Neural cell (in vitro differentiated cells): ENCODE data around the gene ZNF160. TPM values are rescaled to one million over a fixed set of nuclear protein-coding genes. Genes with fewer than 3 reads are reported as not detected.

Experiments used
- H2AFZ ChIP-seq: fragments of 200-600, 300-800 bp; sonication (generic), shearing (Covaris generic); 2 replicates; pipeline ENCODE4 v1.6.0; 2014; ENCODE audit warnings: low read depth, mild to moderate bottlenecking, antibody characterized with exemption, low read length, moderate library complexity
- H3F3A ChIP-seq: fragments of 200-600 bp; shearing (Covaris generic); 2 replicates; pipeline ENCODE4 v1.6.1; 2016; ENCODE audit warnings: mild to moderate bottlenecking, moderate library complexity, mixed read lengths, antibody characterized with exemption, low read length; ENCODE audit not compliant: insufficient read depth, poor library complexity, severe bottlenecking
- H3K27ac ChIP-seq: fragments of 200-600, 300-800 bp; sonication (generic), shearing (Covaris generic); 2 replicates; pipeline ENCODE4 v1.5.1; 2014; ENCODE audit warnings: mild to moderate bottlenecking, low read length, moderate library complexity
- H3K27me3 ChIP-seq: fragments of 300-800, 200-600 bp; sonication (generic), shearing (Covaris generic); 2 replicates; pipeline ENCODE4 v1.6.0; 2014; ENCODE audit warnings: mild to moderate bottlenecking, low read depth, low read length, moderate library complexity; ENCODE audit not compliant: insufficient read depth
- H3K36me3 ChIP-seq: fragments of 300-800, 200-600 bp; sonication (generic), shearing (Covaris generic); 2 replicates; pipeline ENCODE4 v1.5.1; 2014; ENCODE audit warnings: mild to moderate bottlenecking, antibody characterized with exemption, low read length, moderate library complexity; ENCODE audit not compliant: insufficient read depth
- H3K4me2 ChIP-seq: fragments of 300-800, 200-600 bp; sonication (generic), shearing (Covaris generic); 2 replicates; pipeline ENCODE4 v1.6.0; 2014; ENCODE audit warnings: mild to moderate bottlenecking, low read length
- H3K4me3 ChIP-seq: fragments of 300-800, 200-600 bp; sonication (generic), shearing (Covaris generic); 2 replicates; pipeline ENCODE4 v1.5.1; 2014; ENCODE audit warnings: mild to moderate bottlenecking, low read length, moderate library complexity
- H3K79me2 ChIP-seq: fragments of 200-600 bp; shearing (Covaris generic); replicated peaks from 2 replicates; pipeline ENCODE4 v1.6.0; 2014; ENCODE audit warnings: mild to moderate bottlenecking, low read length, moderate library complexity; ENCODE audit not compliant: insufficient read depth
- H3K9ac ChIP-seq: fragments of 300-800, 200-600 bp; sonication (generic), shearing (Covaris generic); 2 replicates; pipeline ENCODE4 v1.6.1; 2016; ENCODE audit warnings: mild to moderate bottlenecking, low read length, mixed read lengths
- H3K9me2 ChIP-seq: fragments of 200-600 bp; shearing (Covaris generic); 2 replicates; pipeline ENCODE4 v1.6.1; 2016; ENCODE audit warnings: mild to moderate bottlenecking, low read length, mixed read lengths; ENCODE audit not compliant: insufficient read depth
- H3K9me3 ChIP-seq: fragments of 200-600, 300-800 bp; sonication (generic), shearing (Covaris generic); 2 replicates; pipeline ENCODE4 v1.6.1; 2016; ENCODE audit warnings: mild to moderate bottlenecking, mixed run types, low read length, moderate library complexity, mixed read lengths
- H4K20me1 ChIP-seq: fragments of 200-600 bp; shearing (Covaris generic); 2 replicates; pipeline ENCODE4 v1.6.1; 2016; ENCODE audit warnings: mild to moderate bottlenecking, mixed run types; ENCODE audit not compliant: insufficient read depth
- EP300 ChIP-seq: fragments of 450-650 bp; conservative IDR thresholded peaks from 2 replicates; pipeline ENCODE4 v1.6.1; 2014; ENCODE audit warnings: antibody characterized with exemption, mild to moderate bottlenecking, moderate library complexity; ENCODE audit not compliant: poor library complexity, severe bottlenecking
- EZH2 ChIP-seq: fragments of 200-600, 300-800 bp; shearing (Covaris generic), sonication (generic); IDR thresholded peaks from 2 replicates; pipeline ENCODE4 v1.6.1; 2014; ENCODE audit warnings: antibody characterized with exemption, low read length, borderline replicate concordance, mild to moderate bottlenecking; ENCODE audit not compliant: insufficient read depth, poor library complexity, severe bottlenecking
- MXI1 ChIP-seq: fragments of 450-650 bp; conservative IDR thresholded peaks from 2 replicates; pipeline ENCODE4 v1.6.1; 2014; ENCODE audit warnings: antibody characterized with exemption, mild to moderate bottlenecking; ENCODE audit not compliant: poor library complexity, severe bottlenecking
- POLR2AphosphoS5 ChIP-seq: IDR thresholded peaks from 2 replicates; pipeline ENCODE4 v1.6.1; 2012
- RAD21 ChIP-seq: fragments of 450-650 bp; conservative IDR thresholded peaks from 2 replicates; pipeline ENCODE4 v1.6.1; 2014; ENCODE audit warnings: antibody characterized with exemption, mild to moderate bottlenecking, moderate library complexity
- SMC3 ChIP-seq: fragments of 450-650 bp; conservative IDR thresholded peaks from 2 replicates; pipeline ENCODE4 v1.6.1; 2014; ENCODE audit warnings: antibody characterized with exemption, mild to moderate bottlenecking, moderate library complexity; ENCODE audit not compliant: poor library complexity
- TAF1 ChIP-seq: IDR thresholded peaks from 2 replicates; pipeline ENCODE4 v1.6.1; 2012; ENCODE audit warnings: low read depth
- polyA plus RNA-seq: library from polyadenylated mRNA; depleted of rRNA; stranded (reverse); fragments of >200 nt; gene quantifications from 2 replicates; pipeline ENCODE4 v1.2.3, GENCODE V29; 2014
- TF ChIP-seq, protein P1 (sequence below): IDR thresholded peaks from 2 replicates; pipeline ENCODE4 v1.6.1; 2012; ENCODE audit warnings: borderline replicate concordance
- TF ChIP-seq, protein P2 (sequence below): fragments of 450-650 bp; IDR thresholded peaks from 2 replicates; pipeline ENCODE4 v1.5.1; 2014; ENCODE audit warnings: antibody characterized with exemption, mild to moderate bottlenecking, moderate library complexity; ENCODE audit not compliant: poor library complexity, severe bottlenecking

Gene ZNF160
- polyA plus RNA-seq, 1 donor from 2014 or later, result 28.1 TPM

DNA sequence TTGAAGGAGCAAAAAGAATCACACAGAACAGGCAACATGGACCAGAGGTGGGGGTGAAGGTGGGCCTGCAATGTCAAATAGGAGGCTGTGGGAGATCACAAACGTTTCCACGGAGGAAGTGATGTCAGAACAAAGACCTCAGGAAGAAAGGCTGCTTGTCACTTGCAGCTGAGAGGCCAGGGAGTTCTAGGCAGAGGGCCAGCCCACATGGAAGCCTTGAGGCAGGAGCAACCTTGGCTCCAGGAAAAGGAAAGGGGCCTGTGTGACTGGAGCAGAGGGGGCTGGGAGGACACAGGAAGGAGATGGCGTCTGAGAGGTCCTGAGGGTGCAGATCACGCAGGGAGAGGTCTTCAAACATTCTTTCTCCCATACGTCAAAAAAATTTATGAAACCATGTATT lies 16.3 kb downstream of the ZNF160 start:
- Histone ChIP-seq H3K27me3 (no peaks in the 10 kb centered on the region), H4K20me1 (no peaks in the 10 kb centered on the region), H3K9me2 (no peaks in the 10 kb centered on the region), H2AFZ (no peak overlapping the region), H3K9me3 (no peaks in the 10 kb centered on the region), H3K9ac (no peak overlapping the region), H3K79me2 (no peaks in the 10 kb centered on the region), H3K4me3 (no peak overlapping the region), H3K36me3 (peaks cover 4% of the 10 kb centered on the region), H3F3A (no peaks in the 10 kb centered on the region), H3K27ac (no peak overlapping the region), H3K4me2 (no peak overlapping the region)
- no peak for TF ChIP-seq SMC3
- no peak for TF ChIP-seq RAD21
- TF ChIP-seq EP300, result no peak
- TF ChIP-seq, protein P1, sequence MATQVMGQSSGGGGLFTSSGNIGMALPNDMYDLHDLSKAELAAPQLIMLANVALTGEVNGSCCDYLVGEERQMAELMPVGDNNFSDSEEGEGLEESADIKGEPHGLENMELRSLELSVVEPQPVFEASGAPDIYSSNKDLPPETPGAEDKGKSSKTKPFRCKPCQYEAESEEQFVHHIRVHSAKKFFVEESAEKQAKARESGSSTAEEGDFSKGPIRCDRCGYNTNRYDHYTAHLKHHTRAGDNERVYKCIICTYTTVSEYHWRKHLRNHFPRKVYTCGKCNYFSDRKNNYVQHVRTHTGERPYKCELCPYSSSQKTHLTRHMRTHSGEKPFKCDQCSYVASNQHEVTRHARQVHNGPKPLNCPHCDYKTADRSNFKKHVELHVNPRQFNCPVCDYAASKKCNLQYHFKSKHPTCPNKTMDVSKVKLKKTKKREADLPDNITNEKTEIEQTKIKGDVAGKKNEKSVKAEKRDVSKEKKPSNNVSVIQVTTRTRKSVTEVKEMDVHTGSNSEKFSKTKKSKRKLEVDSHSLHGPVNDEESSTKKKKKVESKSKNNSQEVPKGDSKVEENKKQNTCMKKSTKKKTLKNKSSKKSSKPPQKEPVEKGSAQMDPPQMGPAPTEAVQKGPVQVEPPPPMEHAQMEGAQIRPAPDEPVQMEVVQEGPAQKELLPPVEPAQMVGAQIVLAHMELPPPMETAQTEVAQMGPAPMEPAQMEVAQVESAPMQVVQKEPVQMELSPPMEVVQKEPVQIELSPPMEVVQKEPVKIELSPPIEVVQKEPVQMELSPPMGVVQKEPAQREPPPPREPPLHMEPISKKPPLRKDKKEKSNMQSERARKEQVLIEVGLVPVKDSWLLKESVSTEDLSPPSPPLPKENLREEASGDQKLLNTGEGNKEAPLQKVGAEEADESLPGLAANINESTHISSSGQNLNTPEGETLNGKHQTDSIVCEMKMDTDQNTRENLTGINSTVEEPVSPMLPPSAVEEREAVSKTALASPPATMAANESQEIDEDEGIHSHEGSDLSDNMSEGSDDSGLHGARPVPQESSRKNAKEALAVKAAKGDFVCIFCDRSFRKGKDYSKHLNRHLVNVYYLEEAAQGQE, result no peak
- TF ChIP-seq, protein P2, sequence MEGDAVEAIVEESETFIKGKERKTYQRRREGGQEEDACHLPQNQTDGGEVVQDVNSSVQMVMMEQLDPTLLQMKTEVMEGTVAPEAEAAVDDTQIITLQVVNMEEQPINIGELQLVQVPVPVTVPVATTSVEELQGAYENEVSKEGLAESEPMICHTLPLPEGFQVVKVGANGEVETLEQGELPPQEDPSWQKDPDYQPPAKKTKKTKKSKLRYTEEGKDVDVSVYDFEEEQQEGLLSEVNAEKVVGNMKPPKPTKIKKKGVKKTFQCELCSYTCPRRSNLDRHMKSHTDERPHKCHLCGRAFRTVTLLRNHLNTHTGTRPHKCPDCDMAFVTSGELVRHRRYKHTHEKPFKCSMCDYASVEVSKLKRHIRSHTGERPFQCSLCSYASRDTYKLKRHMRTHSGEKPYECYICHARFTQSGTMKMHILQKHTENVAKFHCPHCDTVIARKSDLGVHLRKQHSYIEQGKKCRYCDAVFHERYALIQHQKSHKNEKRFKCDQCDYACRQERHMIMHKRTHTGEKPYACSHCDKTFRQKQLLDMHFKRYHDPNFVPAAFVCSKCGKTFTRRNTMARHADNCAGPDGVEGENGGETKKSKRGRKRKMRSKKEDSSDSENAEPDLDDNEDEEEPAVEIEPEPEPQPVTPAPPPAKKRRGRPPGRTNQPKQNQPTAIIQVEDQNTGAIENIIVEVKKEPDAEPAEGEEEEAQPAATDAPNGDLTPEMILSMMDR, result no peak
- no peak for TF ChIP-seq TAF1
- TF ChIP-seq POLR2AphosphoS5, result no peak
- TF ChIP-seq MXI1, result no peak
- TF ChIP-seq EZH2, result no peak

DNA sequence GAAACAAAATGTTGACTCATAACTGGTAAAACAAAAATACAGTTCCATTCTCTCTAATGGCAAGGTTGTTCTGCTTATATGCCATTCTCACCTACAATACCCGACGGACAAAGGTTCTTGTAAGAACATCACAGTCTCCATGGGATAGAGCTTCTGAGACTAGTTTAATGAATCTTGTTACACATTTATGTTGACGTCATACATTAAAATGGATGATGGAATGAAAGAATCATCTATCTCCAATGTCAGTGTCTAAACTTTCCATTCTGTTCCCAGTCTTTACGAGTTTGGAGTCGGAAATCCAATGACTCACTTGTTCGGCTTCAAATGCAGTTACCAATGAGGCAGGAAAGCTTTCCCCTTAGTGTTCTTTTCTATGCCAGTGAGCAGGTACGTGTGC lies 17.7 kb downstream of the ZNF160 start:
- Histone ChIP-seq H4K20me1 (no peaks in the 10 kb centered on the region), H3K4me2 (no peak overlapping the region), H3K4me3 (no peak overlapping the region), H3K27me3 (no peaks in the 10 kb centered on the region), H3F3A (no peaks in the 10 kb centered on the region), H3K9ac (no peak overlapping the region), H3K9me2 (no peaks in the 10 kb centered on the region), H3K9me3 (peaks cover 6% of the 10 kb centered on the region), H2AFZ (no peak overlapping the region), H3K27ac (no peak overlapping the region), H3K79me2 (no peaks in the 10 kb centered on the region), H3K36me3 (peaks cover 4% of the 10 kb centered on the region)
- no peak for TF ChIP-seq EZH2
- TF ChIP-seq EP300, result no peak
- no peak for TF ChIP-seq MXI1
- TF ChIP-seq, protein P1, result no peak
- no peak for TF ChIP-seq POLR2AphosphoS5
- no peak for TF ChIP-seq RAD21
- TF ChIP-seq, protein P2, result no peak
- no peak for TF ChIP-seq SMC3
- TF ChIP-seq TAF1, result no peak
